Measurements from ENCODE around the gene DRP2. TPM values are rescaled to one million over a fixed set of nuclear protein-coding genes. Genes with fewer than 3 reads are reported as not detected.

Gene DRP2
- total RNA-seq, 1 donor from 2014 or later: 2.4 TPM

- Histone ChIP-seq H3K27ac (no peak overlapping the region), H3K27me3 (no peaks in the 10 kb centered on the region), H3K4me3 (no peak overlapping the region), H3K36me3 (no peaks in the 10 kb centered on the region), H3K9me3 (no peaks in the 10 kb centered on the region), H3K4me1 (no peaks in the 10 kb centered on the region)
- TF ChIP-seq, protein P1, sequence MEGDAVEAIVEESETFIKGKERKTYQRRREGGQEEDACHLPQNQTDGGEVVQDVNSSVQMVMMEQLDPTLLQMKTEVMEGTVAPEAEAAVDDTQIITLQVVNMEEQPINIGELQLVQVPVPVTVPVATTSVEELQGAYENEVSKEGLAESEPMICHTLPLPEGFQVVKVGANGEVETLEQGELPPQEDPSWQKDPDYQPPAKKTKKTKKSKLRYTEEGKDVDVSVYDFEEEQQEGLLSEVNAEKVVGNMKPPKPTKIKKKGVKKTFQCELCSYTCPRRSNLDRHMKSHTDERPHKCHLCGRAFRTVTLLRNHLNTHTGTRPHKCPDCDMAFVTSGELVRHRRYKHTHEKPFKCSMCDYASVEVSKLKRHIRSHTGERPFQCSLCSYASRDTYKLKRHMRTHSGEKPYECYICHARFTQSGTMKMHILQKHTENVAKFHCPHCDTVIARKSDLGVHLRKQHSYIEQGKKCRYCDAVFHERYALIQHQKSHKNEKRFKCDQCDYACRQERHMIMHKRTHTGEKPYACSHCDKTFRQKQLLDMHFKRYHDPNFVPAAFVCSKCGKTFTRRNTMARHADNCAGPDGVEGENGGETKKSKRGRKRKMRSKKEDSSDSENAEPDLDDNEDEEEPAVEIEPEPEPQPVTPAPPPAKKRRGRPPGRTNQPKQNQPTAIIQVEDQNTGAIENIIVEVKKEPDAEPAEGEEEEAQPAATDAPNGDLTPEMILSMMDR (IDR thresholded peaks at IDR 0.05): no peak
- no peak for DNase-seq (ENCODE audit: low spot score in 2 of 2)
- intact Hi-C loops (cut with DNase I): no loop called here
Measured at GRCh38 chrX:101303790-101304189, 84.2 kb downstream of the DRP2 start.

Other genes starting within 250 kb of the DRP2 start
- gene TRMT2B, start 167.7 kb upstream of the DRP2 start, total RNA-seq: 4.5 TPM
- gene TMEM35A, start 140.9 kb upstream of the DRP2 start, total RNA-seq: not detected
- not detected for gene CENPI, start 121.6 kb upstream of the DRP2 start, total RNA-seq
- not detected for gene TAF7L, start 71.5 kb downstream of the DRP2 start, total RNA-seq
- not detected for gene TIMM8A, start 129.0 kb downstream of the DRP2 start, total RNA-seq
- 0.64 TPM for gene BTK, start 166.4 kb downstream of the DRP2 start, total RNA-seq
- gene RPL36A, start 171.2 kb downstream of the DRP2 start, total RNA-seq: 822 TPM
- 9.0 TPM for gene GLA, start 188.1 kb downstream of the DRP2 start, total RNA-seq
- 21.4 TPM for gene HNRNPH2, start 188.4 kb downstream of the DRP2 start, total RNA-seq